Mesodermal cell (in vitro differentiated cells): ENCODE results near the gene TIGD2.

Experiments used
- H3K27ac ChIP-seq: 2 replicates; pipeline ENCODE4 v1.7.0; 2013; ENCODE audit warnings: mild to moderate bottlenecking, low read depth, low read length, moderate library complexity; ENCODE audit not compliant: severe bottlenecking
- H3K36me3 ChIP-seq: 2 replicates; pipeline ENCODE4 v1.7.1; 2013; ENCODE audit warnings: mild to moderate bottlenecking, low read length, moderate library complexity; ENCODE audit not compliant: control insufficient read depth, insufficient read depth
- H3K4me1 ChIP-seq: one replicate; pipeline ENCODE4 v1.7.1; 2013; ENCODE audit warnings: mild to moderate bottlenecking, low read length; ENCODE audit not compliant: insufficient read depth, control insufficient read depth, poor library complexity, severe bottlenecking
- H3K4me3 ChIP-seq: 2 replicates; pipeline ENCODE4 v1.7.0; 2013; ENCODE audit warnings: low read length, control low read depth, mild to moderate bottlenecking; ENCODE audit not compliant: insufficient read depth, poor library complexity, severe bottlenecking; ENCODE audit errors: extremely low read depth
- H3K9me3 ChIP-seq: 2 replicates; pipeline ENCODE4 v1.7.1; 2013; ENCODE audit warnings: mild to moderate bottlenecking, low read length, moderate library complexity; ENCODE audit not compliant: control insufficient read depth
- WGBS, 2 experiments: methylation state at CpG; one replicate each; pipeline ENCODE4 v1.1.5; 2013; ENCODE audit warnings: missing lambda C conversion rate in 2 of 2; ENCODE audit not compliant: insufficient coverage in 2 of 2; 5-methylcytosine and 5-hydroxymethylcytosine counted together

The TIGD2 gene

DNA sequence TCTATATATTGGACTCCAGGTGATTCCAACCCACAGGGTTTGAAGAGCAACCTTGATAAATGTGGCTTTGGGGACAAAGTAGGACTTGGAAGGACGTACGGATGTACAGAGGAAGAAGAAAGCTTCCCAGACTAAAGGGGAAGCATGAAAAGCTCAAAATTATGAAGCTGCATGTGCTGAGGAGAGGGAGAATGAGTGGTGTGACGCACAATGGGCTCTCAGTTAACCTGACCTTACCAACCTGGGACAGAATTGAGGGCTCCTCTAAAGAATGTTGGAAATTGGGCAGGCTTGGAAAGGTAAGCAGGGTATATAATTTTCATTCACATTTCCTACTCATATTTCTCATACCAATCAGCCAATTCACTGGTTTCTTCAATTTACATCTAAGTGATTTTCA lies 10.5 kb upstream of the TIGD2 start:
- no peaks in the 10 kb centered on the region for H3K36me3 ChIP-seq
- WGBS, 2 experiments, result 89 to 90% methylated on average over 2 of the region's 3 CpGs
- H3K9me3 ChIP-seq, result no peaks in the 10 kb centered on the region
- H3K4me1 ChIP-seq, result no peaks in the 10 kb centered on the region
- no peak overlapping the region for H3K27ac ChIP-seq
- no peak overlapping the region for H3K4me3 ChIP-seq

DNA sequence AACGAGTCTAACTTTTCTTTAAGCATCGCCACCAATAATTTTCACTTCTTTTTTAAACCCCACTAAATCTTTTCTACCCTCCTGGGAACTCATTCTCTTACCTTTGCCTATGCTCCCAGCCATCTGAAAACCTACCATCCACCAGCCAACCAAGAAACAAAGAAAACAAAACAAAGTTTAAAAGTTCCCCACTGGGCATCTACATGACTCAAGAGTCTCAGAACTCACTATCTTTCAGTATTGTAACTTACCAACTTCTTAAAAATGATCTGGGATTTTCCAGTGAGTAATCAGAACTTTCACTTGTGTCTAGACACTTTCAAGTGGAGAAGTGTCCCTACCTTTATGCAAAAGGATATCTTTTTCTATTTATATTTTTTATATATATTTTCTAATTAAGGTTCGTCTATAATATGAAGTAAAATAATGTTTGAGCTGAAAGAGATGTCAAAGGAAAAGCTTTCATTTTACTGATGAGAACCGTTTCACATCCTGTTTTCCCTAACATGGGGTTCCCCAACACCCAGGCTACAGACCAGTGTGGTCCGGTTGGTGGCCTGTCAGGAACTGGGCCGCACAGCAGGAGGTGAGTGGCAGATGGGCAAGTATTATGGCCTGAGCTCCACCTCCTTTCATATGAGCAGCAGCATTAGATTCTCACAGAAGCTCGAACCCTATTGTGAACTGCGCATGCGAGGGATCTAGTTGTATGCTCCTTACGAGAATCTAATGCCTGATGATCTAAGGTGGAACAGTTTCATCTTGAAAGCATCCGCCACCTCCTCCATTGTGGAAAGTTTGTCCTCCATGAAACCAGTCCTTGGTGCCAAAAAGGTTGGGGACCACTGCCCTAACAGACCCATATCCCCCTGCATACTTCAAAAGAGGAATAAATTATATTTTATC lies 9.8 kb upstream of the TIGD2 start:
- 93 to 99% methylated on average over 6 to 8 of the region's 11 CpGs for WGBS, 2 experiments
- Histone ChIP-seq H3K9me3 (no peaks in the 10 kb centered on the region), H3K4me1 (no peaks in the 10 kb centered on the region), H3K27ac (no peak overlapping the region), H3K4me3 (no peak overlapping the region), H3K36me3 (no peaks in the 10 kb centered on the region)

DNA sequence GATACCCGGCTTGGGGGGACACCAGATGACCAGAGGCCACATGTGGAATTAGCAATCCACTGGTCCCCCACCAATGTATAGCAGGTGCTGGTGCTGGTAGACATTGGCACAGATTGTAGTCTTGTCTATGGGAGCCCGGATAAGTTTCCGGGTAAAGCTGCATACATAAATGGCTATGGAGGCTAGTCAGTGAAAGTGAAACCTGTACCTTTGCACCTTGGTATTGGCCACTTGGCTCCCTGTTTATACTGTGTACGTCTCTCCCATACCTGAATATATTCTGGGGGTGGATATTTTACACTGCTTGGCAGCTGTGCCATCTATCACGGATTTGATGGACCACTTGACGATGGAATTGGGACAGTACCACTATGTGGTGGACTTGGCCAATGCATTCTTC lies 5.6 kb upstream of the TIGD2 start:
- Histone ChIP-seq H3K27ac (no peak overlapping the region), H3K4me1 (no peaks in the 10 kb centered on the region), H3K36me3 (no peaks in the 10 kb centered on the region), H3K9me3 (peaks cover 4% of the 10 kb centered on the region), H3K4me3 (no peak overlapping the region)
- 84 to 93% methylated on average over 4 to 6 of the region's 6 CpGs for WGBS, 2 experiments

DNA sequence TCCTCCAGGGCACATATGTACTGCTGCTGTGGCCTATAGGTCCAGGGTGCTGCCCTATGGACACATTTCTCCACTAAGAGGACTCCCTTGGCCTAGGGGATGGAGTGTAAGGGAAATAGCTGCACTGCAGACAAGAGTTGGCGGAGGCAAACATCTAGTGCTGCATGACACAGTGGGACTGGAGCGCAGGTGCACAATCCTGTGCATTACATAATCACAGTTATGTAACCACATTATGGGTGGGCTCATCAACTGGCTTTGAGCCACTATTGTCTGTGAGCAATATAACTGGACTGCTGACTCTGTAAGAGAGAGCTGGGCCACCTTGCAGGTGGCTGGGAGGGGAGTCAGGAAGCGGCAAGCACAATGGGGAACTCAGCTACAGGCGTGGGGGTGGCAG lies 3.2 kb upstream of the TIGD2 start:
- Histone ChIP-seq H3K36me3 (no peaks in the 10 kb centered on the region), H3K27ac (no peak overlapping the region)
- WGBS, 2 experiments, result 83 to 84% methylated on average over 1 to 2 of the region's 4 CpGs

DNA sequence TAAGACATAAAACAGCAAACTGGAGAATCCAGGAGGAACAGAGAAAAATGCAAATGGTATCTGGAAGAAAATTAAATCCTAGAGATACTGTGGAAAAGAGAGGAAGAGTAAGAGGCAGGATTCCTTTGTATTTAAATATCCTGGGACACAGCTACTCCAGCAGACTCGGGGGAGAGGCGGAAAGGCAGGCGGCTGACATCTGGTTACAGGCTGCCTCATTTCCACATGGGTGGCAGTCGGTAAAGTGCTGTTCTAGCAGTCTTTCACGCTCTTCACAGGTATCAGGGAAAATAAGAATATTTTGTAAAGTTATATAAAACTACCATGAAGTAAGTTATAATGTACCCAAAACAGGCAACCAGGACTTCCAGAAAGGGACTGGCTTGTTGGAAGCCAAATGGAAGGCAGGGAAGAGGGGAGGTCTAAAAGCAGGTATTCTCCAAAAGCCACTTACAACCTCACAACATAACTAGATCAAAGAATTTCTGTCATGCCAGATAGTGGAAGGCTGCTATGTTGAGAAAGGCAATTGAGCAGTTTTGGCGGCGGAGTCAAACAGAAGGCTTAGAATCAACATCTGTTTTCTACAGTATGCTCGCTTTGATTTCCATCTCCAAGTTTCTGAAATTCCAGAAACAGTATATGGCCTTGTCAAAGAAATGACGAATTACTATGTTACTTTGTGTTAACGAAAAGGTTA lies 1.3 kb upstream of the TIGD2 start:
- Histone ChIP-seq H3K9me3 (peaks cover 4% of the 10 kb centered on the region), H3K36me3 (peaks cover 3% of the 10 kb centered on the region), H3K4me1 (no peaks in the 10 kb centered on the region), H3K27ac (no peak overlapping the region), H3K4me3 (peak overlapping the region; percentile 67)
- 70 to 71% methylated on average over 5 to 6 of the region's 10 CpGs for WGBS, 2 experiments

More for the DNA sequence above, 3.2 kb upstream of the TIGD2 start:
- no peaks in the 10 kb centered on the region for H3K4me1 ChIP-seq
- peaks cover 4% of the 10 kb centered on the region for H3K9me3 ChIP-seq
- no peak overlapping the region for H3K4me3 ChIP-seq

DNA sequence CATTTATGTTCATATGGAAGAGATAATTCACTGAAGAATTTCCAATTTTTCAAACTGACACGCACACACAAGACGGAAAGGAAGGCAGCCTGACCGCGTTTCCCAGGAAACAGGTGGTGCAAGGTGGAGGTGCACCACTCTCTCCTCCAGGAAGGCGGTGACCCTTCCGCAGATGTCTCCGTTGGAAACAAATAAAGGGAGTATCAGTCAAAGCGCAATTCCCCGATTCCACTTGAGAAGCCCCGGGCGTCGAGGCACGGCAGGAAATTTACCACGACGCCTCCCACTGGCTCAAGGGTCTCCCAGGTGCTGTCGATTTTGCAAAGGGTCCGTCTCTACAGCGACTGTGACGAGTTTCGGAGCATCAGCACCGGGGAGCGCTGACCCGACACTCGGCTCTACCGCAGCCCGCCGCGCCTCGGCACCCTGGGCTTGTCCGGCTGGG lies 770 bp upstream of the TIGD2 start:
- 0 to 2% methylated on average over 23 to 26 of the region's 30 CpGs for WGBS, 2 experiments
- Histone ChIP-seq H3K9me3 (peaks cover 4% of the 10 kb centered on the region), H3K4me1 (no peaks in the 10 kb centered on the region), H3K4me3 (peak overlapping the region; percentile 67), H3K27ac (no peak overlapping the region), H3K36me3 (peaks cover 3% of the 10 kb centered on the region)

DNA sequence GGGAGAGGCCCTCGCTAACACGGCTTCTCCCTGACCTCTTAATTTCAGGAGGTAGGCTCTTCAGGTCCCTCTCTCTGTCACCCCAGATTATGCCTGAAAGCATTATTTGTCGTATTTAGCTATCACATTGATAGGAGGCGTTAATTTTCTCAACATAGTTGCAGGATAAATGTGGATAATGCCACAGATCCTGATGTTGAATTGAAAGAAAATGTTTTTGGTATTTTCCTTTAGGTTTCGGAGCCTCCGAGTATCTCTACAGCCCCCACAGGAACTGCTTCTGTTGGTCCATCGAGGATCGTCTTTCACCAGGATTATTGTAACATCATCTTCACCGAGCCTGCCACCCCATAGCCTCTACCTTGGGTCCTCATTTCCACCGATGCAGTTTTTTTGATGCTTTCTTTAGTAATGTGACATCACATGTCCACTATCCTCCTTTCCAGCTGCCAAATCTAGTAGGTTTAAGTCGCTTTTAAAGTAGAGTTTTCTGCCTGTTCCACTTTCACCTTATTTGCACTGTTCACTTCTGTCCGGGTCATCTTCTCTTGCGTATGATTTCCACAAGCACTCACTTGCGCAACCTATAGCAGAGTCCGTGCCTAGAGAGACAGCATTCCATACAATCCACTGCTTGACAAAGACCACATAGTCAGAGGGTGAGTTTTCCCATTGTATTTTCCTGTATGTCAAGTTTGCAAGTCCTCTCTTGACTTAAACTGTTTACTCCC lies 665 bp downstream of the TIGD2 start:
- Histone ChIP-seq H3K27ac (peak overlapping the region; percentile 57), H3K4me1 (no peaks in the 10 kb centered on the region), H3K4me3 (peak overlapping the region; percentile 67), H3K9me3 (peaks cover 4% of the 10 kb centered on the region), H3K36me3 (peaks cover 3% of the 10 kb centered on the region)
- WGBS, 2 experiments, result 27 to 50% methylated on average over 11 of the region's 15 CpGs

DNA sequence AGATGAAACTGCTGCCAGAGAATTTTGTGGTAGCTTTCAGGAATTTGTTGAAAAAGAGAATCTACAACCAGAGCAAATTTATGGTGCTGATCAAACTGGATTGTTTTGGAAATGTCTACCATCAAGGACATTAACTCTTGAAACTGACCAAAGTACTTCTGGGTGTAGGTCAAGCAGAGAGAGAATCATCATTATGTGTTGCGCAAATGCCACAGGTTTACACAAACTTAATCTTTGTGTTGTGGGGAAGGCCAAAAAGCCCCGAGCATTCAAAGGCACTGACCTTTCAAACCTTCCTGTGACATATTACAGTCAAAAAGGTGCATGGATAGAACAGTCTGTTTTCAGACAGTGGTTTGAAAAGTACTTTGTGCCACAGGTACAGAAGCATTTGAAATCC lies 2.1 kb downstream of the TIGD2 start:
- Histone ChIP-seq H3K4me1 (no peaks in the 10 kb centered on the region), H3K9me3 (peaks cover under 1% of the 10 kb centered on the region), H3K36me3 (peaks cover 3% of the 10 kb centered on the region), H3K27ac (no peak overlapping the region), H3K4me3 (no peak overlapping the region)
- 83 to 100% methylated on average over 1 to 2 of the region's 2 CpGs for WGBS, 2 experiments

DNA sequence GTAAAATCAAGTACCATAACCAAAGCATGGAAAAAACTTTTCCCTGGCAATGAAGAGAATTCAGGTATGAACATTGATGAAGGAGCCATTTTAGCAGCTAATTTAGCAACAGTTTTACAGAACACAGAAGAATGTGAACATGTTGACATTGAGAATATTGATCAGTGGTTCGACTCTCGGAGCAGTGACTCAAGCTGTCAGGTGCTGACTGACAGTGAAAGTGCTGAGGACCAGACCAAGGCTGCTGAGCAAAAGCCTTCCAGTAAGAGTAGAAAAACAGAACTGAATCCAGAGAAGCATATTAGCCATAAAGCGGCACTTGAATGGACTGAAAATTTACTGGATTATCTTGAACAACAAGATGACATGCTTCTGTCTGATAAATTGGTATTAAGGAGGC lies 2.8 kb downstream of the TIGD2 start:
- Histone ChIP-seq H3K4me1 (no peaks in the 10 kb centered on the region), H3K27ac (no peak overlapping the region), H3K4me3 (no peak overlapping the region), H3K36me3 (peaks cover 3% of the 10 kb centered on the region), H3K9me3 (no peaks in the 10 kb centered on the region)
- 100% methylated on average over 2 to 3 of the region's 3 CpGs for WGBS, 2 experiments

DNA sequence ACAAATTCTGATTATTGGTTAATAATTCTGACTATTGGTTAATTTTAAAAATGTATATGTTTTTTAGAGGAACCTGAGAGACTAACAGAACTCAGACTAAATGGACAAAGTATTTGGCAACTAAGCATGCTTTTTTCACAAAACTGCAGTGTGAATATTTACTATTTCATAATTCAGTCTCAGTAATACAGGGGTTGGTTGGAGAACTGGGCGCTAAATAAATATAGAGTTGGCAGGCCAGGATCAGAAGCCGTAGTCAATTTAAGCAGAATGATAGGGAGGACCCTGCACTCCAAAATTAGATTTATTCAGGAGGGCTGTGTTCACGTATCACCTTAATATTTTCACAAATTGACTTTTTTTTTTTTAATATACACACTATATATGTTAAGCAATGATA lies 5.8 kb downstream of the TIGD2 start:
- WGBS, 2 experiments, result no CpG with 5 or more reads among the region's 3 CpGs
- peaks cover 3% of the 10 kb centered on the region for H3K36me3 ChIP-seq
- peaks cover 11% of the 10 kb centered on the region for H3K4me1 ChIP-seq
- H3K4me3 ChIP-seq, result no peak overlapping the region
- H3K27ac ChIP-seq, result no peak overlapping the region
- no peaks in the 10 kb centered on the region for H3K9me3 ChIP-seq
